DOHH2 (cell line): ENCODE data around the gene LNX1.

Experiments used
- H3F3A ChIP-seq: fragments of 200-600 bp; sonication (generic), shearing (Covaris generic); 2 replicates; pipeline ENCODE4 v1.6.0; 2016; ENCODE audit warnings: antibody characterized with exemption, mild to moderate bottlenecking; ENCODE audit not compliant: control insufficient read depth, insufficient read depth
- H3K27ac ChIP-seq: fragments of 200-600 bp; sonication (generic); 2 replicates; pipeline ENCODE4 v1.5.1; 2014; ENCODE audit warnings: low read depth, mild to moderate bottlenecking, low read length, moderate library complexity
- H3K27me3 ChIP-seq: fragments of 200-600 bp; sonication (generic); 2 replicates; pipeline ENCODE4 v1.6.1; 2014; ENCODE audit warnings: mild to moderate bottlenecking, low read length, mixed read lengths; ENCODE audit not compliant: control insufficient read depth
- H3K36me3 ChIP-seq: fragments of 200-600 bp; sonication (generic); 2 replicates; pipeline ENCODE4 v1.6.1; 2014; ENCODE audit warnings: mild to moderate bottlenecking, low read length, moderate library complexity, mixed read lengths; ENCODE audit not compliant: control insufficient read depth
- H3K4me1 ChIP-seq: fragments of 200-600 bp; sonication (generic); 2 replicates; pipeline ENCODE4 v1.6.1; 2014; ENCODE audit warnings: mild to moderate bottlenecking, low read length, mixed read lengths; ENCODE audit not compliant: control insufficient read depth
- H3K4me2 ChIP-seq: fragments of 200-600 bp; sonication (generic); 2 replicates; pipeline ENCODE4 v1.6.0; 2014; ENCODE audit warnings: mild to moderate bottlenecking, low read length, moderate library complexity
- H3K4me3 ChIP-seq: fragments of 200-600 bp; sonication (generic); 2 replicates; pipeline ENCODE4 v1.5.1; 2014; ENCODE audit warnings: mild to moderate bottlenecking, low read length, mixed read lengths
- H3K79me2 ChIP-seq: fragments of 200-600 bp; sonication (generic); 2 replicates; pipeline ENCODE4 v1.6.1; 2014; ENCODE audit warnings: mild to moderate bottlenecking, low read length, mixed read lengths; ENCODE audit not compliant: control insufficient read depth
- H3K9me2 ChIP-seq: fragments of 200-600 bp; sonication (generic); replicated peaks from 2 replicates; pipeline ENCODE4 v1.6.1; 2014; ENCODE audit warnings: mild to moderate bottlenecking, low read length, mixed read lengths; ENCODE audit not compliant: control insufficient read depth
- H3K9me3 ChIP-seq: fragments of 200-600 bp; sonication (generic); 2 replicates; pipeline ENCODE4 v1.6.1; 2014; ENCODE audit warnings: antibody characterized with exemption, low read length, mixed read lengths; ENCODE audit not compliant: control insufficient read depth, insufficient read depth
- H4K20me1 ChIP-seq: fragments of 200-600 bp; sonication (generic); 2 replicates; pipeline ENCODE4 v1.6.0; 2014; ENCODE audit warnings: low read depth, mild to moderate bottlenecking, antibody characterized with exemption, low read length, moderate library complexity; ENCODE audit not compliant: control insufficient read depth, insufficient read depth
- CTCF ChIP-seq: fragments of 200-600 bp; sonication (generic); IDR thresholded peaks from one replicate; pipeline ENCODE4 v1.5.1; 2014; ENCODE audit warnings: antibody characterized with exemption, mild to moderate bottlenecking, low read depth, low read length; ENCODE audit not compliant: poor library complexity, severe bottlenecking
- EZH2phosphoT487 ChIP-seq: fragments of 200-600 bp; sonication (generic); IDR thresholded peaks from 2 replicates; pipeline ENCODE4 v1.6.1; 2017; ENCODE audit warnings: borderline replicate concordance, mild to moderate bottlenecking, antibody characterized with exemption, low read length, moderate library complexity, mixed read lengths

Gene LNX1

GRCh38 chr4:53481586-53481985 lies 109.7 kb downstream of the LNX1 start:
- Histone ChIP-seq H3K4me3 (no peak overlapping the region), H3K79me2 (no peaks in the 10 kb centered on the region), H3K9me2 (no peaks in the 10 kb centered on the region), H3K27ac (no peak overlapping the region), H3K9me3 (no peaks in the 10 kb centered on the region), H3K4me1 (no peaks in the 10 kb centered on the region), H3K27me3 (peaks cover 21% of the 10 kb centered on the region), H3K36me3 (no peaks in the 10 kb centered on the region), H3K4me2 (no peak overlapping the region), H4K20me1 (no peaks in the 10 kb centered on the region), H3F3A (no peaks in the 10 kb centered on the region)
- TF ChIP-seq EZH2phosphoT487 (no peak), CTCF (no peak)

GRCh38 chr4:53480909-53481308 lies 110.4 kb downstream of the LNX1 start:
- Histone ChIP-seq H3K4me1 (no peaks in the 10 kb centered on the region), H3K4me3 (no peak overlapping the region), H3K27me3 (peaks cover 16% of the 10 kb centered on the region), H3K9me3 (no peaks in the 10 kb centered on the region), H4K20me1 (no peaks in the 10 kb centered on the region), H3K4me2 (no peak overlapping the region), H3K36me3 (no peaks in the 10 kb centered on the region), H3K27ac (no peak overlapping the region), H3K79me2 (no peaks in the 10 kb centered on the region), H3F3A (no peaks in the 10 kb centered on the region), H3K9me2 (no peaks in the 10 kb centered on the region)
- no peak for TF ChIP-seq EZH2phosphoT487
- TF ChIP-seq CTCF, result no peak

GRCh38 chr4:53479736-53480525 lies 111.4 kb downstream of the LNX1 start:
- Histone ChIP-seq H3K9me2 (no peaks in the 10 kb centered on the region), H3K4me2 (no peak overlapping the region), H4K20me1 (no peaks in the 10 kb centered on the region), H3K36me3 (no peaks in the 10 kb centered on the region), H3F3A (no peaks in the 10 kb centered on the region), H3K27ac (no peak overlapping the region), H3K9me3 (no peaks in the 10 kb centered on the region), H3K4me3 (no peak overlapping the region), H3K79me2 (no peaks in the 10 kb centered on the region), H3K27me3 (peaks cover 7% of the 10 kb centered on the region; the same call in 1 of the 2 replicates), H3K4me1 (no peaks in the 10 kb centered on the region)
- TF ChIP-seq EZH2phosphoT487 (no peak), CTCF (no peak)
